GM12872 (cell line): ENCODE measurements around the gene ULK4.

ENCODE experiments used
- CTCF ChIP-seq: IDR thresholded peaks from 3 replicates; pipeline ENCODE4 v1.5.1; 2011; ENCODE audit warnings: low read depth, mild to moderate bottlenecking, low read length, moderate library complexity; ENCODE audit not compliant: insufficient read depth

The ULK4 gene

DNA sequence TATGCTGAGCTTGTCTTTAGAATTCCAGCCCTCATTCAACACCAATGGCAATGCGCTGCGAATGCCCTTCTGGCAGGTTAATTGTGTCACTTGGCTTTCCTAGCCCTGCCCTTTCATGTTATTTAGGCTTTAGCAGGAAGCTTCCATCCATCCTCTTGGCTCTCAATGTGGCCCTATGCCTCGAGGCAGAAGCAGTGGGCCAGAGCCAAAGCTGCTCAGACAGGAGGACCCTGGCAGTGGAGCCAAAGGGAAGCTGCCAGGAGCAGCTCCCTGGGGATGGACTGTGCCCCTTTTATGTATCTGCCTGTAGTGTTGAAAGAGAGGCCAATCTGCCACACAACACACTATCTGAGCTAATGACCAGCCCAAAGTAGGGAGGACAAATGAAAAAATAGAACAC, 386.2 kb downstream of the ULK4 start:
- no peak for TF ChIP-seq CTCF

GRCh38 chr3:41574900-41575299, 387.0 kb downstream of the ULK4 start:
- no peak for TF ChIP-seq CTCF

GRCh38 chr3:41573591-41573990, 388.3 kb downstream of the ULK4 start:
- no peak for TF ChIP-seq CTCF

DNA sequence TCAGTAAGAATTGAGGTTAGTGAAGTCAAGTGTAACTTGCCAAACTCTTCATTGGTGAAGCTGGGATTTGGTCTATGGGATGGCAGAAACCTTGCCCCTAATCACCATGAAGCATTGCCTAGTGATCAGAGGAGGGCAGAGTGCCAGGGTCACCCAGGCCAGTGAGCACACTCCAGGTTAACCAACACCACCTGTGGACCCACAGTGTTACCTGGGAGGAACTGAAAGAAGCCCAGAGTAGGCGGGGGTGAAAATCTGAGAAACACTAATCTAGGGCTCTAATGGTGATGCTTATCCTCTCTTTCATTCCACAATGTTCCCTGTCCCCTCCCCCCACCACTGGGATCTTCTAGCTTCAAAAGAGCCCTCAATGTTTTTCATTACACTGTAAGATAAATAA, 389.8 kb downstream of the ULK4 start:
- no peak for TF ChIP-seq CTCF

DNA sequence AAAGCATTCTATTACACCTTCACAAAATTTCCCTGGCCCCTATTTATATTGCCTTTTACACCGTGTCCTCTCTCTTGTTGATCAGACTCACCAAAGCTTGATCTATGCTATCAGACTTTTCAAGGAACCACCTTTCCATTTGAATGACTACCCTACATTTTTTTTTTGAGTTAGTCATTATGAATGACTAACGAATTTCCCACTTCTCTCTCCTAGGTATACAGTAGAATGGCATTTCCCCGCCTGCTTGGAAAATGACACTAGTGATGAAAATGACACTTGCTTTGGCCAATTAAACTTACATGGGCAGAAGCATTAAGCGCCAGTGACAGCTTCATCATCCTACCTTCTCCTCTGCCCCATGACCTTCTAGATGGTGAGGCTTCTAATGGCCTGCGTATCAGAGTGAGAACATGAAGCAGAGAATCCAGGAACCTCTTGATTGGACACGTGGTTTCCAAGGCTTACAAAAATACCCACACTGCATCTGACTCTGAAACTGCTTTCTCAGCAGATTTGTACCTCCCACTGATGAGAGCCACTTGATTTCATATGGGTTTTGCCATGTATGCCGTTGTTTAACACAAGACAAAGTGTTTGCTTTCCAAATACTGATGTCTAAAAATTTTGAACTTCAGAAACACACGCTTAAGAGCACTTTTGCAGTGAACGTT, 392.1 kb downstream of the ULK4 start:
- no peak for TF ChIP-seq CTCF

GRCh38 chr3:41565948-41566514, 395.9 kb downstream of the ULK4 start:
- TF ChIP-seq CTCF, result no peak

DNA sequence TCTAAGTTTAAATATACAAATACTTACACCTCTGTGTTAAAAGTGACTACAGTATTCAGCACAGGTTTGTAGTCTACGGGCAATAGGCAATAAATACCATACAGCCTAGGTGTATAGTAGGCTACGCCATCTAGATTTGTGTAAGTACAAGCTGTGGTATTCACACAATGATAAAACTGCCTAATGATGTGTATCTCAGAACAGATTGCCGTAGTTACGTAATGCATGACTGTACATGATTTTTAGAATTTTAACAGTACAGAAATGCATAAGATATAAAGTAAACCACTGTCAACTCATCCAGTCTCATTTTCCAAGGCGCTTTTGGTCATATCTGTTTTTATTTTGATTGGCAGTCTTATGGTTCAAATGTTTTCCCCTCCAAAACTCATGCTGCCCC, 396.9 kb downstream of the ULK4 start:
- no peak for TF ChIP-seq CTCF
